GM19455 (cell line): ENCODE measurements around the gene DGKG.

Source experiments
- ATAC-seq: cut with Tn5 transposase; IDR thresholded peaks from one replicate; pipeline ENCODE4 v1.9.1; 2021; ENCODE audit not compliant: unreplicated experiment

The DGKG gene

DNA sequence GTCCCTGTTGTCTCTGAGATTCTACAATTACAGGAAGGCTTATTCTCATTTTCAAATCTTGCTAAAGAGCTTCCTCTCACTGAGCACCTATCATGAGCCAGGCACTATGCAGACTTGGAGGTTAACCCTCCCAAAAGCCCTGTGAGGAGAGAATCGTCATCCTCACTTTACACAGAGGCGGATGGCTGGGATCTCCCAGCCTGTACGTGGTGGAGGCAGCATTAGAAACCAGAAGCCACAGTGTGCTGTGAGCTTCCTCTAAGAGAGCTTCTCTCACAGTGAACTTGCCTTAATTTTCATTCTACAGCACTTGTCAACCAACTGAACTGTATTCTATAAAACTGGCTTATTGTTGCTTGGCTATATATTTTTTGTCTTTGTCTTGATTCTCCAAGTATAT lies 6.1 kb upstream of the DGKG start:
- no peak for ATAC-seq

DNA sequence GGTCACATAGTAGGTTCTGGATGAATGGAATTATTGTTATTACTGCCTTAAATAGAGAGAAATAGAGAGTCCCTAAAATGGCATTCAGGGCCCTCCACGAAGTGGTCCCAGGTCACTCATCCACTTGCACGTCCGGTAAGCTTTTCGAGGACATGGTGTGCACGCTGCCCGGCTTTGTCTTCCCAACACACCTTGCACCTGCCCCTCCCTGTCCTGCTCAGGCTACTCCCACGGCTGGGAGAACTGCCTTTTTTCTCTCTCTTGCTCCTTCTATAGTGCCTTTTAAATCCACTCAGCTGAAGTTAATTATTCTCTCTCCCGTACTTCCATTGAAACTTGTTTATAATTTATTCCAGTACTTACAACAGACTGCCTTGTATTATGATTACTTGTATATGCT lies 5.6 kb upstream of the DGKG start:
- ATAC-seq: no peak

DNA sequence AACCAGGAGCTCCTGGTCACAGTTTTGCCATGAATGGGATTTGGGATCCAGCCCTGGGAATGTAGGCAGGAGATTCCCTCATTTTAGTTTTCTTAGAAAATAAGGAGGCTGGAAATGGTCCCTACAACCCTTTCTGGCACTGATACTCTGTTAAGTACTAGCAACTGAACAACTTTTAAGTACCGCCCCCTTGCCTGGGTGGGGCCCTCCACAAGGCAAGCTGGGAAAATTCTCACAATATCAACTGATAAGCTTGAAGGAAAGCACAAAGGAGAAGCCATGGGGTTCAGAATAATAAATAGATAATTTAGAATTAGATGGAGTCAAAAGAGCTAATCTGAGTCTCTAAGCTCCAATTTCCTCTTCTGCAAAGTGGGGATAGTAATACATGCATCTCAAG lies 4.2 kb upstream of the DGKG start:
- no peak for ATAC-seq

DNA sequence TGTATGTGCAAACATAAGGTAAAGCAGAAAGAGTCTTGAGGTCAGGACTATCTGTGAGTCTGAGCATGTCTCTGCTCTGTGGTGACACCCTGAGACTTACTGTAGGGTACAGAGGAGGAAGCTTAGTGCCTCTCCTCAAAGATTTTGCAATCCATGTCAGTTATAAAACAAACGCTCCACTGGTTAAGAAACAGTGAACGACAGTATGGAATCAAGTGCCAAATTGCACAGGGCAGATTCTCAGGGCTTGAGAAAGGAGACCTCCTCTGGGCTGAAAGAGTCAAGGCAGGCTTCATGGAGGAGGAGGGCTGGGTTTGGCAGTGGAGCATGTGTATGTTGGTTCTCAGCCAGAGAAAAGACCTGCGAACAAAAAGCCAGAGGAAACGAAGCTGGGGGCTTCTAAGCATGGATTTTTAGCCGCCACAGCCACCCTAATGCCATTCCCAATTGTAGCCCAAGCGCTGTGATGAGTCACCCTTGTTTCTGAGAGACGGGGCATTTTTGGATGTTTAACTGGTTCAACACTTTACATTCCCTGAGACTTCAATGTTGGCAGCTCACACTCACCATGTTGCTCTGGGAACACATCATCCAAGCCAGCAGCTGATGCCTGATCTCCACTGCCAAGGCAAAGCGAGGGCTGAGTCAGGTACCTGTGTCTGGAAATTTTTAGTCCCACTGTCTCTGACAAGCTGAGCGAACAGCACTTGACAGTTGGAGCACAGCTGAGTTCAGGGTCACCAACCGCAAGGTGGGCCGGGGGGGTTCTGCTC lies 3.4 kb upstream of the DGKG start:
- no peak for ATAC-seq

DNA sequence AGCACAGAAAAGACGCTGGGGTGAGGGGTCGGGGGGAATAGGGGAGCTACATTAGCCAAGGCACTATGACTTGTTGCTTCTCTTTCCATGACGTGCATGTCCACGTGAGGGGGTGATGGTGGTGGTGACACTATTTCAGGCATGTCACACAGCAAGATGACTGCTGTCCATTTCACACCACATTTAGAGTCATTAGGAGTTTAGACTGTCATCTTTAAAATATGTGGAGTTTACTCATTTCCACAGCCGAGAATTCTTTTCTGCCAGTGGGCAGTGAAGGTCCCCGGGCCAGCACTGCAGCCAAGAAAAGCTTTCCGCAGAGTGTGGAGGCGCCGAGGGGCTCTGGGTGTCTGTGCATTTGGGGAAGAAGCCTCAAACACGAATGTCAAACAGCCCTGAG lies 954 bp upstream of the DGKG start:
- no peak for ATAC-seq

DNA sequence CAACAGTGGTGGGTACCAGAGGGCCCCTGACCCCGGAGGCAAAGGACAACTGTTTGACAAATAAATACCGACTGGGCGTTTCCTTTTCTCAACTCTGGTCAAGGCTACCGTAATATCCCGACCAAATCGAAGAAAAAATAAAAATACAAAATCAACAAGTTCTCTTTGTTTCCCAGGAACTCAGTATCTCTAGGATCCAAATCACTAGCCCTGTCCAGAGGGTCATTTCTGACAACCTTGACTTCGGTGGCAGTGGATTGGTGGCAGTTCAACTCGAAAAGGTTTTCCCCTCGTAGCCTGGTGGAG lies 456 bp upstream of the DGKG start:
- no peak for ATAC-seq

DNA sequence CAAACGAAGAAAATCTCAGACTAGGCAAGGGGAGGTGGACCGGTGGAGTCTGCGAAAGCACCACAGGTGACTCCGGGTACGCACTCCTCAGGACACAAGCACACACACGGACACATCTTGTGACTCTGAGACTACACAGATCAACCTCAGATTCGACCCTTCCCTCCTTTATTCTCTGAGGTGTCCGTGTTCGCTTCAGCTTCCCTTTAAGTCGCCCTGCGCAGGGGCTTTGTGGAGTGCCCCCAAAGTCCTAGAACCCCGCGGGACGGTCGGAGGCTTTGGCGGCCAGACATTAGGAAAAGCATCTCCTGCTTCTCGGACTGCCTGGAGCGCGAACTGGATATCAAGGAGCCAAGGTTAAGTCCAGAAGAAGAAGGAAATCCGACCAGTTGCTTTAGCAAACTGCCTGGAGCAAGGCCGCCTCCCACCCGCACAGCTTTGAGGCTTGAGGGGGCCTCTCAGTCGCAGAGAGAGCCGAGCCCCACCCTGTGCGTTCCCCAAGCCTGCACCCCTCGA lies 730 bp downstream of the DGKG start:
- ATAC-seq: no peak

DNA sequence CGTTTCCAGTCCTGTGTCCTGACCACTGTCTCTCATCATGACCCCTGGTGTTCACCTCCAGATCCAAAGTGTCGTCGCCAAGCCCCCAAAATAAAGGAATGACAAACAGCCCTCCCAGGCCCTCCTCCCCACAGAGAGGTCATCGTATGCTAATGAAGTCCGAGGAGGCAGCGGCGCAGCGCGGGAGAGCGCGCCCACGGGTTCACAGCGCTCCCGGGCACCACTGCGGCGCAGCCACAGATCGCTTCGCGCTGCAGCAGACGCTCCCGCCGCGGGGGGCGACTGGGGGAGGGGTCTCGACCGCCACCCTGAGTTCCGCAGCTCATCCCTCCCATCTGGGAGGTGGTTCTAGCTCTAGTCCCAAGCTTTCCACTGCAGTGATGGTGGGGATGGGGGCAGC lies 1.3 kb downstream of the DGKG start:
- no peak for ATAC-seq

DNA sequence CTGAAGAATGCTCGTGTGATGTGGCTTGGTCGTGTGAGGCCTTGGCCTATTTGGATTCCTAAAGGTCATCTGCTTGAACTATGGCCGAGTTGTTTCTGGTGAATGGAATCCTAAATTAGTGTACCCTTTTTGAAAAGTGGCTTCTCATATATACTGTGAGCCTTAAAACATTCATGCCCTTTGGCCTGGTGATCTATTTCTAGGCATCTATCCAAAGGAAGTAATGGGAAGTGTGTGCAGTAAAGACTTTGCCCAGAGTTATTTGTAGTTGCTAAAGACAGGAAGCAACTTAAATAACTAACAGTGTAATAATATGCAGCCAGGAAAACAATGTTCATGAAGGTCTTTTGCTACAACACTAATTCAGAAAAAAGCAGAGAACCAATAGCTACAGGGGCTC lies 3.0 kb downstream of the DGKG start:
- ATAC-seq: no peak

DNA sequence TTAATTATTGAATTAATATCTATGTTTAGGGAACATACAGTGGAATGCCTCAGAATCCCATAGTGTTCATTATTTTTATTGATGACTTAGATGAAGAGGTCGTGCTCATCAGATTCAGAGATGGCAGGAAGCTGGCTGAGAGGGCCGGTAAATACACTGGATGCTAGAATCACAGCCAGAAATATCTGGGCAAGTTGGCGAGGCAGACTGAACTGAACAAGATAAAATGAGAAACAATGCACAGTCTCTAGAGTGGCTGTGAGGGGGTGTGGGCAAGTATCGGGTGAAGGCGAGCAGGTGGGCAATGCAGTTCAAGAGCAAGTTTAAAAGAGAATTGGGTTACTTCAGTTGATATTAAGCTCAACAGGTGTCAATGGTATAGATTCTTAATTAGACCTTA lies 5.9 kb downstream of the DGKG start:
- ATAC-seq: no peak

DNA sequence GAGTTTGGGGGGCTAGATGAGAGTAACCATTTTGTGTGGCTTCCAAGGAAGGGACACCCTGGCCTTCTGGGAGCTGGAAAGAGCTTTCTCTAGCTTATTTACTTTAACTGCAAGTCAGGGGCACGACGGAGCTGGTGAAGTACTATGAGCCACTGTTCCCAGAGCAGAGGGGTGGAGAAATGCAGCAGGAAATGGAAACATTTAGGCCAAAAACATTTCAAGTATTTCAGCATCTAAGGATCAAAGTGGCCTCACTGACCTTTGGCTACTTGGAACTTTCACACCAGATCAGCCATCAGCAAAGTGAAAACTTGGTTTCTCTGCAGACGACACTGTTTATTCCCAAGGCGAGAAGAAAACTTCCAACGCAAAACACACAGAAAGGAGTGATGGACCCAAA lies 7.9 kb downstream of the DGKG start:
- no peak for ATAC-seq

DNA sequence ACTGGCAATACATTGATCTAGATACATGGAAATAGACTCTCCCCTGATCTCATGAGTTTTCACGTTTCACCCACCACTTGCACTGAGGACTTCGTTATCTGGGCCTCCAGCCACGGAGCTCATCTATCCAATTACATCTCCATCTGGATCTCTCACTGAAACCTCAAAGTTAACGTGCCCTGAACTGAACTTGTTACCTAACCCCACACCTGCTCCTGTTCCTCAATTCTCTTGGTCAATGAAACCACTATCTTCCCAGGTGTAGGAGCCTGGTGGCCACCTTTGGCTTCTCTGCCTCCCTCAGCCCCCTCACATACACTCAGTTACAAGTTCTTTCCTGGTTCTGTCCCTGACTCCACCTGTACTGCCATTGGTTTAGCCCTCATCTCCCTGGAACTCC lies 9.7 kb downstream of the DGKG start:
- ATAC-seq: no peak

DNA sequence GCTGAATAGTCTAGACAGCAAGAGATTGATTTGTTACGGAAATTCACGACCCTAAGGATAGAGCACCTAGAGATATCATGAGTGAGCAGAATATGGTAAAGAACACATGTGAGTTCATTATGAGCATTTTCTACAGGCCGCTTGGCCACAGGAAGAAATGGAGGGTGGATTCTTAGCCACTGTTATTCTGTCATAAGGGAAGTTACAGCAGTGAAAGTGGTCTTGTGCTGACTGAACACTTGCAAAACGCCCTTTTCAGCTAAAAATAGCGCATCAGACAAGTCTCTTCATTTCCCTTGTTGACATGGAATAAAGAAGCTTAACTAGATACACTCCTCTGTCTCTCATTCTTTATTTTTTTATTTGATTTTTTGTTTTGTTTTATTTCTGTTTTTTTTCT lies 19.8 kb downstream of the DGKG start:
- ATAC-seq: no peak

DNA sequence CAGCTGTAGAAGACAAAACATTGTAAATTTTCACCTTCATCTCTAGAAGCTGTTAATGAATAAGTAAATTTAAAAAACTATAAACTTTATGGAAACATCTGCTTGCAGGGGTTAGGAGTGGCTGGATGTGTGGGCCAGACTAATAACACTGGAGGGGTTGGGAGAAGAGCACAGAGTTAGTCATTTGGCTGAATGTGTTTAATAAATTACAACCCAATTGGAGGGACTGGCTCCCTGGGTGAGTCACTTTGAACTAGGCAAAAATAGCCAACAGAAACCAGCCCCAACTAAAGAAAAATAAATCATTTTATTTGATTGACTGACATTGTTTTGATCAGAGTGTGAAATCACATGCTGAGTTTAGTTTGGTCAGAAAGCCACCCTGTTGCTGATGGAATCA lies 21.8 kb downstream of the DGKG start:
- no peak for ATAC-seq

DNA sequence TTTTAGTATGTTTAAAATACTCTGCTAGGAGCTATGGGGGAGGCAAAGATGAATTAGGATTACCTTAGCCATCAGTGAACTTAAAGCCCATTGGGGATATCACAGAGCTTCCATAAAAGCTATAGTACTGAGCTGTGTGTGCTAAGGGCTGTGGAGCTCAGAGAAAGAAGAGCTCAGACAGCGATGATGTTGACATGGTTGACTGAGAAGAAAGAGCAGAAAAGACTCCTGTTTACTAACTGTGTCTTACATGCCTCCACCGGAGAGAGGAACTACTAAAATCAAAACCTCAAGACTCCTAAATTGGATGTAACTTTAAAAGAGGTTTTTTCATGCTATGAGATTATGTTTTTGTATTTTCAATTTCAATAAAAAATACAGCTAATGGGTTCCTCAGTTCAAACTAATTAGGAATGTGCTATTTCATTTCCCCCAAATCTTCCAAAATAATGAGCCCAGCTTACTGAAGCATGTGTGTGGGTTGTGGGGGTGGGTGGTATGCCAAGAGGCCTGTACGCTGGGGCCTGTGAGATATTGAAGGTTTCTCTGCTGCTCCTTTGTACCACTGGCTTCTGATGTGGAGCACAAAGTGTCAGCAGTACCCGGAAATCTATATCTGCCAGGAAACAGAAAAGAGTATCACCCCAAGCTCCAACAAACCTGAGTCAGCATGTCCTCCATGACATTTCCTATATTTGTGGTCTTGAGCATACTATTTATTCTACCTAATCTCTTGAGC lies 22.7 kb downstream of the DGKG start:
- ATAC-seq: no peak

DNA sequence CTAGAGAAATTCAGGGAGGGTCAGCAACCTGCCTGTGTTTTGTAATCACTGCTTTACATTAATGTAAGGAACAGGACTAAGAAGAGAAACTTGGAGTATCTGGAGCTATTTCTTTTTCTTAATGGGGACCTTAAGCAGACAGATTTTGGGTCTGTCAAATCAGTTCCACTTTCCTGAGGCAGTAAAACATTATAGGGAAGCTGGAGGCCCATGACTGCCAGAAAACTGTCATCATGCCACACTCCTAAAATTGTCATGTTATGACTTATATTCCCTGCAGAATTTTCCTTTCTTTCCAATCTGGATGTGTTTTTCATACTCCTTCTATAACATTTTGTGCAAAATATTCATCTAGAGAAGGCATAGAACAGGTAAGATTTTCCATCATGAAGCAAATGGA lies 28.8 kb downstream of the DGKG start:
- ATAC-seq: no peak

DNA sequence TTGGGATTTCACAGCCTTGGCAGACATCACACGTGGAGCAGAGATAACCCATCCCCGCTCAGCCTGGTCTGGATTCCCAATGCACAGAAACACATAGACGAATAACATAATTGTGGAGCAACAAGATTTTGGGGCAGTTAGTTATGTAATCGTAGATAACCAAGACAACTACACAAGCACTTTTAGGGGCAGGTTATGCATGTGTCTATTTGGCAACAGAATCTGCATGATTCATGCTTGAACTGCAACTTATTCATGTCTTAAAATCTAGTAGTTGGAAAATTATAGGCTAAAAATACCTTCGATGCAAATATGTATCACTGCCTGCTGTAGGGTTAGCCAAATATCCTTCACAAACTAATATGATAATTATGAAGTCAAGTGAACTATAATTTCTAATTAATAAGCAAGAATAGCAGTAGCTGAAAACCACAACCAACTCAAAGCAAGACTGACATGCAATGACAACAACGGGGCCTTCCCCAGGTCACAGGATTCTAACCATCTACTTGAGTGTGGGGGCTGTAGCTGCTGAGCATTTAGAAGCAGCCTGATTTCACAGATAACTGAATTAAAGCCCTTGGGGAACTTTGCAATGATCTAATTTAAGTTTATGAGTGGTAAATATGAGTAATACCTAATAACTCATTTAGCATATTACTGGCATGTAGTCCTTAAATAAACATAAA lies 31.1 kb downstream of the DGKG start:
- ATAC-seq: no peak

DNA sequence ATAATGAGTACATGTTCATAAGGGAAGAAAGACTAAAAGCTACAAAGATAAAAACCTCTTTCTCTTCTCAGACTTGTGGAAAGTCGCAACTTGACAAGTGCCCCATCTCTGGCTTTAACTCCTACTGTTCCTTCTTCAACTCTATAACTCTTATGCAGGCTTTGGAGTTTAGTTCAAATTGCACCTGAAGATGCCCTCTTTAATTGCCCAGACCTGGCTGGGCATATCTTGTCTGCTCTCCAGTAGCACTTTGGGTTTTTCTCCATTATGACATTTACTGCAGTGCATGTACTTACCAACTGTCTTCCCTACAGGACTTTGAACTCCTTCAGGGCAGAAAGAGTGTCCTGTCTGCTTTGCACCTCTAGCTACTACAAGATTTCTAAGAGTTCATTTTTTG lies 32.4 kb downstream of the DGKG start:
- ATAC-seq: no peak

DNA sequence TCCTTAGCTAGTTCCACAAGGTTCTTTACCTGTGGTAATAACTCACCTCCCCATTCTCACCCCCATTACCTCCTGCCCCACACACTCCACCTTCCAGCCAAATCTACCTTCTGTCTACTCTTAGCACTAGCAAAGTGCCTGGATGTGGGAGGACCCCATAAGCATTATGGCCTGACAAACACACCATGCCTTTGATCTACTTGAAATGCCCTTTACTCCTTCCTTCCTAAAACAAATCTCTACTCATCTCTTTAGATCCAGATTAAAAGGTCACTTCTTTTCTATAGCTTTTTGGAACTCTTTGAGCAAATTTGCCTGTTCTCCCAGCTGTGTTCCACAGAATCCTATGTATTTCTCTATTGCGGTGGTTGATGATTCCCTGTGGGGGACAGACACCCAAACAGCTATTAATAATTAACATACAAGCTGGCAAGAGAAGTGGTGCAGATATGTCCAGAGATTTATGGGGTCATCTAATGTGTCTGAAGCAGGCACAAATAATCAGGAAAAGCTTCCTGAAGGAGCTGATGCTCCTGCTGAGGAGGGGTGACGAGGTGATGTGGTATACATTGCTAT lies 34.0 kb downstream of the DGKG start:
- ATAC-seq: no peak

DNA sequence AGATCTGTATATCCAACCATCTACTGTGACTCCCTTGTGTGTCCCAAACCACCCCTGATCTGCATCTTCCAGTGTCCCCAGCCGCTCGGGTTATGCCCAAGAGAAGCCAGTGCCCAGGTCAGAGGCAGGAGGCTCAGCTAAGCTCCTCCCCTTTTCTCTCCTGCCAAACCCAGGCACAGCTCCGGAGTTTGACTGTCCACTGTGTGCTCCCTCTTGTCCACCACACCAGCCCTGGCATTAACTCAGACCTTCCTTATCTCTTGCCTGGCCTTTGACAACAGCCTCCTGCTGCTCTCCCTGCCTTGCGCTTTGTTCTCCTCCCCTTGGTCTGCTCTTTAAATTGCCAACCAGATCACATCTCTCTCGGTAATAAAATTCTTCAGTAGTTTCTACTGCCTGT lies 39.3 kb downstream of the DGKG start:
- ATAC-seq: no peak

DNA sequence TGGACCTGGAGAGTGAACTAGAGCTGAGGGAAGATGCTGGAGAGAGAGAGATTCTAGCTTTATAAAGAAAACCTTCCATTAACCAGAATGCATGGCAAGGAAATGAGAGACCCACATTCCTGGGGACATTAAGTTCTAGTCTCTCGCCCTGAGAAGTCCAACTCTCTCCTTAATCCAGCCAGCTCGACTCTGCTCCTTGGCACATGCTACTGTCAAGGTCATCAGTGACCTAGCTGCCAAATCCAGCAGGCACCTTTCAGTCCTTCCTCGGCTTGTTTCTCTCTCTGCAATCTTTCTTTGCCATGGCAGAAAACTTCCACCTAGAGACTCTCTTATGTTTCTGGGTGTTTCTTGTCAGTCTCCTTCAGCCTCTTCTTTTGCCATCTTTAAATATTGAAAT lies 40.3 kb downstream of the DGKG start:
- ATAC-seq: no peak
